ENCODE measurements around the gene ZNF438.

ZNF438 gene

DNA sequence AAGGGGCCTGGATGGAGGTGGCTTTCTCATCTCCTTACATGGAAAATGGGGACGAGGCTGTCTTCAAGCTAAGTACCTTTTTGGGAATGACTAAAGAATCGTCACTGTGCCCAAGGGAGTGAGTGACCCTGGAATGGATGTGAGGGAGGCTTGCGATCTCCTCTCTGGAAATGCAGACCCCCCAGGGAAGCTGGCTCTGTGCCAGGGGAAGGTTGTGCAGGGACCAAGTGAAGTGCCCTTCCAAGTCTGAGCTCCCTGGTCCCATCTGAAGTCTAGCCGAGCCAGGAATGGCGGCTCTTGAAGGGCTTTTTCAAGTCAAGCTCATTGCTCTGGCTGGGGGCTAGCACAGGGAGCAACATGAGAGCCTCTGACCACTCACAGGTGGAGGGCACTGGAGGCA lies 221.2 kb downstream of the ZNF438 start:
- H3K27ac ChIP-seq, result no peak overlapping the region
- ChIA-PET POLR2A (ENCODE audit: low non-redundant PET) (no interaction called here), CTCF (no interaction called here)
- no peak for DNase-seq (ENCODE audit: low spot score)
- TF ChIP-seq, protein P1, sequence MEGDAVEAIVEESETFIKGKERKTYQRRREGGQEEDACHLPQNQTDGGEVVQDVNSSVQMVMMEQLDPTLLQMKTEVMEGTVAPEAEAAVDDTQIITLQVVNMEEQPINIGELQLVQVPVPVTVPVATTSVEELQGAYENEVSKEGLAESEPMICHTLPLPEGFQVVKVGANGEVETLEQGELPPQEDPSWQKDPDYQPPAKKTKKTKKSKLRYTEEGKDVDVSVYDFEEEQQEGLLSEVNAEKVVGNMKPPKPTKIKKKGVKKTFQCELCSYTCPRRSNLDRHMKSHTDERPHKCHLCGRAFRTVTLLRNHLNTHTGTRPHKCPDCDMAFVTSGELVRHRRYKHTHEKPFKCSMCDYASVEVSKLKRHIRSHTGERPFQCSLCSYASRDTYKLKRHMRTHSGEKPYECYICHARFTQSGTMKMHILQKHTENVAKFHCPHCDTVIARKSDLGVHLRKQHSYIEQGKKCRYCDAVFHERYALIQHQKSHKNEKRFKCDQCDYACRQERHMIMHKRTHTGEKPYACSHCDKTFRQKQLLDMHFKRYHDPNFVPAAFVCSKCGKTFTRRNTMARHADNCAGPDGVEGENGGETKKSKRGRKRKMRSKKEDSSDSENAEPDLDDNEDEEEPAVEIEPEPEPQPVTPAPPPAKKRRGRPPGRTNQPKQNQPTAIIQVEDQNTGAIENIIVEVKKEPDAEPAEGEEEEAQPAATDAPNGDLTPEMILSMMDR (conservative IDR thresholded peaks at IDR 0.05; ENCODE audit: low read depth), result no peak

DNA sequence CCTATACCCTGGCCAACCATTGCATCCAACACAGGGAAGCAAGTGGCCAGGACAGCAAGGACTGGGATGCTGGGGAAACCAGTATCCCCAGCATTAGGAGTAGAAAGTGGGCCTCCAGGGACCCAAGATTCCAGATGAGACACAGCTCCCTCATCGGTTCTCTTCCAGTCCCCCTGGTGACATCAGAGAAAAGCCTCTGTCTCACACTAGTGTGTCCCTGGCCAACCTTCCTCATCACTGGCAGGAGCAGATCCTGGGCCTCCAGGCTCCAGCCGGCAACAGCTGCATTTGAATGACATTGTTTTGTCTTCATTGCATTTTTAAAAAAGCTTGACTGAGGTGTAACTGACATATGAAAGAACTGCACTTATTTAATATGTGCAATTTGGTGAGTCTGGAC lies 224.8 kb downstream of the ZNF438 start:
- ChIA-PET CTCF (no interaction called here), POLR2A (ENCODE audit: low non-redundant PET) (no interaction called here)
- no peak overlapping the region for H3K27ac ChIP-seq
- no peak for DNase-seq (ENCODE audit: low spot score)
- TF ChIP-seq, protein P1 (conservative IDR thresholded peaks at IDR 0.05; ENCODE audit: low read depth), result no peak

DNA sequence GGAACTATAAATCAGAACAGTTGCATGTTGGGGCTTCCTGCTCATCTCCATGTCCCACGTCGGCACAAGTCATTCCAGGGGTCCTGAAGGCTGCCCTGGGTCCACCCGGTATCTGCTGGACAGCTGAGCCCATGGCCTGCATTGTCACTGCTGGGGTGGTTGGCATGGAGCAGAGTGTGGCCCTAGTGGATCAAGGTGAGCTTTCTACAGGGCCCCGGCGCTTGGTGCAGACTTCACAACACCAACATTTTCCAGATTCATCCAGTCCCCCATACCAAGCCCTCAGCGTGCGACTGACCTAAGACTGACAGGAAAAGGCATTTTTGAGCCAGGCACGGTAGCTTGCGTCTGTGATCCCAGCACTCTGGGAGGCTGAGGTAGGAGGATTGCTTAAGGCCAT lies 226.6 kb downstream of the ZNF438 start:
- ChIA-PET CTCF (no interaction called here), POLR2A (ENCODE audit: low non-redundant PET) (no interaction called here)
- no peak overlapping the region for H3K27ac ChIP-seq
- no peak for DNase-seq (ENCODE audit: low spot score)
- TF ChIP-seq, protein P1 (conservative IDR thresholded peaks at IDR 0.05; ENCODE audit: low read depth), result no peak

DNA sequence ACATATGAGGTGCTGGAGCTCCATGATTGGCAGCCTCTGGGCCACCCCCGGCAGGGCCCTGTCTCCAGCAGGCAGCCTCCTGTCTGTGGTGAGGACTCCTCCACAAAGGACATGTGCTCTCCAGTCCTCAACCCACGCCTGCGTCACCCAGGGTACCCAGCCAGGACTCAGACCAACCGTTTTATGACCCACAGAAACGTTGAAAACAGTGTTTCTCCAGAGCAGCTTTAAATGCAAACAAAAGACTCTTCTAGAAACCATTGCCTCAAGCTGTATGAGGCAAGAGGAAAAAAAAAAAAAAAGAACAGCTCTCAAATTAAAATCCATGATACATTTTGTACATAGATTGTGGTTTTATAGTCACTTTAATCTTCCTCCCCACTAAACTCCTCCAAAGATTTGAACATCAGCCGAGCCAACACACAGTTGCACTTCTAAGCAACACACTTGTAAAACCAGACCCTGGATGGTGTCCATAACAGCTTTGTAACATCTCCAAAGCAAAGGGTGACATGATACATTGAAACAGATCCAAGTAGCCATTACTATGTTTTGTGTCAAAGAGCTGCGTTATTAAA lies 227.1 kb downstream of the ZNF438 start:
- TF ChIP-seq, protein P1 (conservative IDR thresholded peaks at IDR 0.05; ENCODE audit: low read depth), result no peak
- ChIA-PET POLR2A (ENCODE audit: low non-redundant PET) (no interaction called here), CTCF (interaction anchor here (0.6 kb wide), 1 partner anchor 200 kb away, joined by 3 read pairs; no protein-coding TSS in a partner anchor)
- H3K27ac ChIP-seq, result no peak overlapping the region
- DNase-seq (ENCODE audit: low spot score), result no peak

DNA sequence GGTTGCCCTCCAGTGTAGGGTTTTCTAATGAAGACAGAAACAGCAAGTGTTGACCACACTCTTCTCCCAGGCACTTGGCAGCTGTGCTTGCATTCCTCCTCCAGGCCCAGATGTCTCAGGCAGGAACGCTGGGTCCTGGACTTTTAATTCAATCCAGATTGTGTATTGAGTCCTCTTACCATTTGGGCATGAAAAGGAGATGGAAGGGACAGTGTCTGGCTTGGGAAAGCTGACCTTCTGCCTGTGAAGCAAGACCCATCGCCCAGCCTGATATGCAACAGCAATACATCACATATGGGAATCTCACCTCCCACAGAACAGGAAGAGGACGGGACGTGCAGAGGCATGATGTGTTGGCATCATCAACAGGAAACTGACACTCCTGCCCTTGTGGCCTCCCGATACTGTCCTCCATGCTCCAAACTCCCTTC lies 227.8 kb downstream of the ZNF438 start:
- peak; percentile 24 for DNase-seq (ENCODE audit: low spot score)
- POLR2A ChIA-PET (ENCODE audit: low non-redundant PET), result no interaction called here

DNA sequence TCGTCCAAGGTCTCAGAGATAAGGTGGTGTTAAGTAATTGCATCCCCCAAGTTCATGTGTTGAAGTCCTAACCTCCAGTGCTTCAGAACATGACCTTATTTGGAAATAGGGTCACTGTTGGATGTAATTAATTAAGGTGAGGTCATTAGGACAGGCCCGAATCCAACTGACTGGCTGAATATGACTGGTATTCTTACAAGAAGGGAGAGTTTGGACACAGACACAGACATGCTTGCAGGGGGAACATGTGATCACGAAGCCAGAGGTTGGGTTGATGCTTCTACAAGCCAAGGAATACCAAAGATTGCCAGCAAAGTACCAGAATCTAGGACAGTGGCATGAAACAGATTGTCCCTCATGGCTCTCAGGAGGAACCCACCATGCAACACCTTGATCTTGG lies 228.6 kb downstream of the ZNF438 start:
- H3K27ac ChIP-seq, result no peak overlapping the region
- ChIA-PET CTCF (no interaction called here), POLR2A (ENCODE audit: low non-redundant PET) (no interaction called here)
- no peak for DNase-seq (ENCODE audit: low spot score)
- TF ChIP-seq, protein P1 (conservative IDR thresholded peaks at IDR 0.05; ENCODE audit: low read depth), result no peak

More for the DNA sequence above, 227.8 kb downstream of the ZNF438 start:
- no peak overlapping the region for H3K27ac ChIP-seq
- CTCF ChIA-PET, result no interaction called here
- TF ChIP-seq, protein P1 (conservative IDR thresholded peaks at IDR 0.05; ENCODE audit: low read depth), result no peak
